Measurements from ENCODE around the gene CUBN. TPM values are rescaled to one million over a fixed set of nuclear protein-coding genes. Genes with fewer than 3 reads are reported as not detected.
A peak's percentile ranks its signal among the peaks of the same experiment; 100 is the strongest.

CUBN gene
- total RNA-seq, 1 experiment from 2014 or later = 1.3 TPM

- ATAC-seq (no peak), DNase-seq (ENCODE audit: low read depth, low spot score) (no peak)
- Histone ChIP-seq H3K36me3 (ENCODE audit: control insufficient read depth, insufficient read depth, low read length) (no peaks in the 10 kb centered on the region), H3K27me3 (ENCODE audit: control insufficient read depth, insufficient read depth, low read length) (no peaks in the 10 kb centered on the region), H3K4me1 (ENCODE audit: control insufficient read depth, insufficient read depth, low read length) (no peaks in the 10 kb centered on the region), H3K9me3 (ENCODE audit: control insufficient read depth, insufficient read depth, low read depth, low read length) (peaks cover 32% of the 10 kb centered on the region), H3K4me3 (ENCODE audit: low read depth in 2 of 2, low read length in 2 of 2) (no peak overlapping the region), H3K27ac (ENCODE audit: low read length) (no peak overlapping the region)
- in situ Hi-C loops (cut with HindIII; ENCODE audit: low pct_unique_long_range_greater_than_20kb, low sequenced_read_pairs) = no loop called here
- TF ChIP-seq POLR2AphosphoS5 (IDR thresholded peaks at IDR 0.05; ENCODE audit: low read depth, low read length) (no peak), SIN3A (IDR thresholded peaks at IDR 0.05; ENCODE audit: borderline replicate concordance, insufficient read depth, low read depth, low read length) (no peak), CTCF (IDR thresholded peaks at IDR 0.05) (no peak), REST (IDR thresholded peaks at IDR 0.05; ENCODE audit: insufficient read depth in 1 of 2, low read depth in 2 of 2, low read length in 1 of 2) (no peak), TCF7L2 (IDR thresholded peaks at IDR 0.05; ENCODE audit: low read depth, low read length) (no peak)
- BruUV-seq (replicated peaks) = no TSS peak
- POLR2A ChIA-PET = no interaction called here
- CTCF ChIA-PET = no interaction called here
- intact Hi-C loops (cut with micrococcal nuclease; ENCODE audit: unreplicated experiment) = no loop called here
These were observed 34.8 kb downstream of the CUBN start for GRCh38 chr10:17094844-17095243.

- ChIA-PET POLR2A (no interaction called here), CTCF (no interaction called here)
- Histone ChIP-seq H3K36me3 (ENCODE audit: control insufficient read depth, insufficient read depth, low read length) (no peaks in the 10 kb centered on the region), H3K27ac (ENCODE audit: low read length) (peak overlapping the region; percentile 65; the same call in 1 of the 2 replicates), H3K4me3 (ENCODE audit: low read depth in 2 of 2, low read length in 2 of 2) (no peak overlapping the region), H3K4me1 (ENCODE audit: control insufficient read depth, insufficient read depth, low read length) (no peaks in the 10 kb centered on the region; the same call in 1 of the 2 replicates), H3K9me3 (ENCODE audit: control insufficient read depth, insufficient read depth, low read depth, low read length) (peaks cover 32% of the 10 kb centered on the region), H3K27me3 (ENCODE audit: control insufficient read depth, insufficient read depth, low read length) (no peaks in the 10 kb centered on the region)
- no peak for TF ChIP-seq CTCF (IDR thresholded peaks at IDR 0.05)
- intact Hi-C loops (cut with micrococcal nuclease; ENCODE audit: unreplicated experiment) = no loop called here
- in situ Hi-C loops (cut with HindIII; ENCODE audit: low pct_unique_long_range_greater_than_20kb, low sequenced_read_pairs) = no loop called here
- ATAC-seq (no peak), DNase-seq (ENCODE audit: low read depth, low spot score) (no peak)
- no TSS peak for BruUV-seq (replicated peaks)
These were observed 36.4 kb downstream of the CUBN start for GRCh38 chr10:17092986-17093803.

Measured in Panc1 (cell line).